ENCODE measurements around the gene ARHGAP15.

Gene ARHGAP15

DNA sequence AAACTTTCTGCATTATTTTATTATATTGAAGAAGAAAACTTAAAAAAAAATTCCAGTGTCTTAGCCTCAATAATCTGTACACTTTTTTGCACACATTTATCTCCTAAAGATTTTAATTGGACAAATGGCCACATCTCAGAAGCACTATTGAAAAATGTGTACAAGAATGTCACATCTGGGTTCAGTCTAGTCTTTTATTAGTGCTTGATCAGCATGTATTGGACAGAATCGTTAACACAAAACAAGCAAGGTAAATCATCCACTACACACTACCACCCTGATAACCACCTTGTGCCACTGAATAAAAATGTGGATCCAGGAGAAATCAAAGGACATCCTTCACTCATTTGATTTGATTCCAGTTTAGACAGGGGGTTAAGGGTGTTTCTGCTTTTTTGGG lies 554.8 kb downstream of the ARHGAP15 start:
- DNase-seq, result no peak
- Histone ChIP-seq H3K9me3 (no peaks in the 10 kb centered on the region), H3K27me3 (no peaks in the 10 kb centered on the region), H3K4me3 (ENCODE audit: low read depth, low read length) (peak overlapping the region; percentile 42), H3K36me3 (no peaks in the 10 kb centered on the region), H3K4me1 (no peaks in the 10 kb centered on the region)
- no peak for TF ChIP-seq CTCF (IDR thresholded peaks at IDR 0.05; ENCODE audit: low read depth, low read length)

DNA sequence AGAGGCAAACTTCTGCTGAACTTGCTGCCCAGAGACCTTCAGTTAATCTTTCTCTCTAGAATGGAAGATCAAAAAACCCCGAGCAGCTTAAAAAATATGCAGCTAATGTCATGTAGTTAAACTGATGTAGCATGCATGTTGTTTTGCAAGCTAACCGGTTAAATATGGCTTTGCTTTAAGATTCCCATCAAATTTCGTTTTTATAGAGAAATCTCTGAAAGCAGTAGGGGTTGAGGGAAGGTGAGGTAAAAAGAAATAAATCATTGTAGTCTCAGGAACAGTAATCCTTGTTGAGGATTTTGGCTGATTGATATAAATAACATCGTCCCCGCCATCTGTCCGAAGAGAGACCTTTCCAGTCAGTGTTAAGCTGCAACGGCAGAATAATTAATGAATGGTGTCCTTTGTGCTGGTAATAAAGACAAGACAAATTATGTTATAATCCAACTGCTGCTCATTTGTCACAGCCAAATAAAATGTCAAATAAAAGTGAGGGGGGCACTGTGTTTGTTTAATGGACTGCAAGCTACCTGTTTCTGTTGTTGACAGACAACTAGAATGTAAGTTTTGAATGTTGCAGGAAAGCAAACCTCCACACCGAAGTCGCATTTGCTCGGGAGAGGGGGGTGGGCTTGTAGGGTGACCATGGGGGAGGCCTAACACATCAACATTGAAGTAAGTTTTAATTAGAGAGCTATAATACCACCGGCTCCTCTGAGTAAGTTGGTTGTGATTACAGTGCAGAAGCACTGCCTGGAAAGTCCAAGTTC lies 555.5 kb downstream of the ARHGAP15 start:
- Histone ChIP-seq H3K9me3 (no peaks in the 10 kb centered on the region), H3K4me1 (no peaks in the 10 kb centered on the region), H3K27me3 (no peaks in the 10 kb centered on the region), H3K4me3 (ENCODE audit: low read depth, low read length) (peak overlapping the region; percentile 42), H3K36me3 (no peaks in the 10 kb centered on the region)
- DNase-seq, result peak; percentile 15
- TF ChIP-seq CTCF (IDR thresholded peaks at IDR 0.05; ENCODE audit: low read depth, low read length), result no peak

DNA sequence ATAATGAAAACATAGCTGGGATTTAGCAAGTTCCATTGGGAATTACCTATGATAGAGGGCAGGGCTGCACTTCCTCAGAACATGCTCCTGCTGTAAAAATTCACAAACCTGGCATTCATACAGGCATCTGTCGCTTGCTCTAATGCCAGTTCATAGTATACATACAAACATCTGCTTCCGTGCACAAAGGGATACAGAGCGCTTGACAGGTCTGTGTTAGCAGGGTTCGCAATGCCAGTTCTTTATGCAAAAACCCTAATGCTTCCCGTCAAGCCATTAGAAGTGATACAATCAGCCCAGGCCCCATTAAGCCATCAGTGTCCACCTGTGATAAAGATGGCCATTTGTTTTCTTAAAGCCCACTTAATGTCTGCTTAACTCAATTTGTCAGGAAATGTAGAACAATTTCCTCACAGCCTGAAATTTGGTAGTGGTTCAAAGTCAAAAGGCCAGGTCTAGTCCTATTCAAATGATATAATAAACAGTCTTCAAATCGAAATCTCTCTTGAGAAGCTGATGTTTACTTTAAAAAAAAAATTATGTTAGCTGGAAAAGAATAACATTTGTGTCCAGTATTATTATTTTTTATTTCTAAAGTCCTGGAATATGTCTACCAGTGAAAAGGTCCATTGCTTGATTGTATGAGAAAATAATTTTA lies 556.3 kb downstream of the ARHGAP15 start:
- no peaks in the 10 kb centered on the region for H3K36me3 ChIP-seq
- peak overlapping the region; percentile 42 for H3K4me3 ChIP-seq (ENCODE audit: low read depth, low read length)
- H3K4me1 ChIP-seq, result no peaks in the 10 kb centered on the region
- H3K27me3 ChIP-seq, result no peaks in the 10 kb centered on the region
- no peak for TF ChIP-seq CTCF (IDR thresholded peaks at IDR 0.05; ENCODE audit: low read depth, low read length)
- no peaks in the 10 kb centered on the region for H3K9me3 ChIP-seq
- DNase-seq, result peak; percentile 79

DNA sequence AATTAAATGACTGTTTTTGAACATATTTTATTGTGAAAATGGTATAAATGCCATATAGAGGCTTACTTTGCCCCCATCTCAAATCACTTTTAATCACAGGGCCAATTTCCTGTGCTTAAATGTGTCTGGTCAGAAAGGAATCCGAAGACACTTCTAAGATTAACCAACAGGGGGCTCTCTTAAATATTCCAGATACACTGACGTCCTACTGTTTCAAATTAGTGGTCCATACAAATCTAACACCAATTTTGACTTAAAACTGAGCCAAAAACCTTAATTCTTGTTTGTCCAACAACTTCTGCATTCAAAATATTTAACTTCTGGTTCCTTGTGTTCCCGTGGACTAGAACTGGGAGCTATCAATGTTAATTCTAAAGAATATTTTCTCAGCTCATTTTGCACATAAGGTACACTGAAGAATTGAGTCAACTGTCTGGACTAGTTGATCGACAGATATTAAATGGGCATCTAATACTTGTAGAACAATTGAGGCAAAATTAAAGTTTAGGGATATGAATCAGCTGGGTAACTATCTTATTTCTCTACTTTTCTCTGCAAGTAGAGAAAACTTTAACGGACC lies 557.5 kb downstream of the ARHGAP15 start:
- no peaks in the 10 kb centered on the region for H3K4me1 ChIP-seq
- no peaks in the 10 kb centered on the region for H3K9me3 ChIP-seq
- TF ChIP-seq CTCF (IDR thresholded peaks at IDR 0.05; ENCODE audit: low read depth, low read length), result peak; percentile 45
- no peak for DNase-seq
- H3K4me3 ChIP-seq (ENCODE audit: low read depth, low read length), result no peak overlapping the region
- no peaks in the 10 kb centered on the region for H3K27me3 ChIP-seq
- H3K36me3 ChIP-seq, result no peaks in the 10 kb centered on the region

DNA sequence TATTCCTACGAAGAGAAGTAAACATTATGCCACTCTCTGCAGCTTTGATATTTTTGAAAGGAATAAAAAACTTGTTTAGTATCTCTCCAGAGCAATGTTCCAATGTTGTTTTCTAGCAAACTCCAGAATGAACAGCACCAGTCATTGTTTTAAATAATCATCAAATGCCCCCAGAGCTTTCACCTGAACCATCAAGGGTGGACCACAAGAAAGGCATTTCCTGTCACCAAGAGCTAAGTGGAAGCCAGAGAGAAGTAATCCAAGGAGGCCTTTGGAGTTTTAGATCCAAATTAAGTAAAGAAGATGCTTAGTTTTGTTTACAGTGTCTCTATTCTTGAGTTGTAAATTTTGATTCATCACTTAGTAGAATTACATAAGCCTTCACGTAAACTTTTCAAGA lies 559.0 kb downstream of the ARHGAP15 start:
- H3K4me1 ChIP-seq, result no peaks in the 10 kb centered on the region
- no peaks in the 10 kb centered on the region for H3K27me3 ChIP-seq
- no peaks in the 10 kb centered on the region for H3K36me3 ChIP-seq
- no peaks in the 10 kb centered on the region for H3K9me3 ChIP-seq
- no peak overlapping the region for H3K4me3 ChIP-seq (ENCODE audit: low read depth, low read length)
- DNase-seq, result no peak
- TF ChIP-seq CTCF (IDR thresholded peaks at IDR 0.05; ENCODE audit: low read depth, low read length), result no peak

DNA sequence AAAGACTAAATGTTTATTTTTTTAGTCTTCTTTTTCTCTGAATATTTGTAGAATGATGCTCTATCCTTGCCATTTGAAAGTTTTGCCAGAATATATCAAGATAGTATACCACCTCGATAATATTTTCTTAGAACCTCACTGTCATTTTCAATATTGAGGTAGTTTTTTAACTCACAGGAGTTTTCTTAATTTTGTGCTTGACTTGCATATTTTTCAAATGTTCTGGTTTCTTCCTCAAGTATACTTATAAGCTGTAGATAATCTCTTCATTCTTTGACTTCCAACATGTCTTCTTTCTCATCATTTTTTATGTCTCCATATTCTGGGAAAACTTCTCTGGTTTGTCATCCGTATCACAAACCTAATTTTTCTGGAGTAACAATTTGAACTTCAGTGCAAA lies 559.6 kb downstream of the ARHGAP15 start:
- Histone ChIP-seq H3K27me3 (no peaks in the 10 kb centered on the region), H3K9me3 (no peaks in the 10 kb centered on the region), H3K4me1 (no peaks in the 10 kb centered on the region), H3K4me3 (ENCODE audit: low read depth, low read length) (no peak overlapping the region), H3K36me3 (no peaks in the 10 kb centered on the region)
- no peak for DNase-seq
- TF ChIP-seq CTCF (IDR thresholded peaks at IDR 0.05; ENCODE audit: low read depth, low read length), result no peak
